Measurements from ENCODE around the gene PCDHGB3. TPM values are rescaled to one million over a fixed set of nuclear protein-coding genes. Genes with fewer than 3 reads are reported as not detected.

Gene PCDHGB3
- total and polyA plus RNA-seq, 12 donors: 0.39 to 14.0 (median 9.0) TPM

DNA sequence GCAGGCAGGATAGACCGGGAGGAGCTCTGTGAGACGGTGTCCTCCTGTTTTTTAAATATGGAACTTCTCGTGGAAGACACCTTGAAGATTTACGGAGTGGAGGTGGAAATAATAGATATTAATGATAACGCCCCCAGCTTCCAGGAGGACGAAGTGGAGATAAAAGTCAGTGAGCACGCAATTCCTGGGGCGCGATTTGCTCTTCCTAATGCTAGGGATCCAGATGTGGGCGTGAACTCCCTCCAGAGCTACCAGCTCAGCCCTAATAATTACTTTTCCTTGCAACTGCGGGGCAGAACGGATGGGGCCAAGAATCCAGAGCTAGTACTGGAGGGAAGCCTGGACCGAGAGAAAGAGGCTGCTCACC, 51.4 kb downstream of the PCDHGB3 start:
- peaks cover 0 to 52% (median 0%) of the 10 kb centered on the region in 9 donors for H3K36me3 ChIP-seq
- intact Hi-C loops (cut with DNase I): loop anchor here in 4 of 10 donors (2.0 to 10.0 kb wide), 4 partner anchors 55 to 103 kb away; partner anchors contain the start of gene PCDHGA3 (in 1 of the 4)
- H3K27ac ChIP-seq: no peak overlapping the region
- WGBS, 2 donors: 27 to 32% methylated on average over 13 of the region's 13 CpGs
- peak overlapping the region in 8 of 10 donors; percentile 11 to 42 (median 36) for H3K4me3 ChIP-seq
- DNase-seq (no peak), ATAC-seq (no peak)
- peaks cover 0 to 99% (median 0%) of the 10 kb centered on the region in 7 donors for H3K27me3 ChIP-seq
- peaks cover 0 to 100% (median 69%) of the 10 kb centered on the region in 11 donors for H3K9me3 ChIP-seq
- peaks cover 0 to 25% (median 6%) of the 10 kb centered on the region in 9 donors for H3K4me1 ChIP-seq
- TF ChIP-seq, protein P1, sequence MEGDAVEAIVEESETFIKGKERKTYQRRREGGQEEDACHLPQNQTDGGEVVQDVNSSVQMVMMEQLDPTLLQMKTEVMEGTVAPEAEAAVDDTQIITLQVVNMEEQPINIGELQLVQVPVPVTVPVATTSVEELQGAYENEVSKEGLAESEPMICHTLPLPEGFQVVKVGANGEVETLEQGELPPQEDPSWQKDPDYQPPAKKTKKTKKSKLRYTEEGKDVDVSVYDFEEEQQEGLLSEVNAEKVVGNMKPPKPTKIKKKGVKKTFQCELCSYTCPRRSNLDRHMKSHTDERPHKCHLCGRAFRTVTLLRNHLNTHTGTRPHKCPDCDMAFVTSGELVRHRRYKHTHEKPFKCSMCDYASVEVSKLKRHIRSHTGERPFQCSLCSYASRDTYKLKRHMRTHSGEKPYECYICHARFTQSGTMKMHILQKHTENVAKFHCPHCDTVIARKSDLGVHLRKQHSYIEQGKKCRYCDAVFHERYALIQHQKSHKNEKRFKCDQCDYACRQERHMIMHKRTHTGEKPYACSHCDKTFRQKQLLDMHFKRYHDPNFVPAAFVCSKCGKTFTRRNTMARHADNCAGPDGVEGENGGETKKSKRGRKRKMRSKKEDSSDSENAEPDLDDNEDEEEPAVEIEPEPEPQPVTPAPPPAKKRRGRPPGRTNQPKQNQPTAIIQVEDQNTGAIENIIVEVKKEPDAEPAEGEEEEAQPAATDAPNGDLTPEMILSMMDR (IDR thresholded peaks at IDR 0.05): no peak

Other genes starting within 250 kb of the PCDHGB3 start
Only the 30 nearest of the 37 such genes appear.
- 1 to 10 TPM in 5 of 10 donors, under 1 TPM in 5; 0.34 to 3.4 (median 1.1) TPM for gene PCDHB9, start 183.1 kb upstream of the PCDHGB3 start, total RNA-seq
- gene PCDHB9, start 183.1 kb upstream of the PCDHGB3 start, polyA plus RNA-seq: under 1 TPM; 0.25 to 0.59 TPM
- gene PCDHB10, start 177.9 kb upstream of the PCDHGB3 start, total RNA-seq: 1 to 10 TPM in 3 of 10 donors, under 1 TPM in 7; 0.28 to 1.3 (median 0.68) TPM
- under 1 TPM; 0.42 to 0.59 TPM for gene PCDHB10, start 177.9 kb upstream of the PCDHGB3 start, polyA plus RNA-seq
- gene PCDHB11, start 170.6 kb upstream of the PCDHGB3 start, total RNA-seq: 1 to 10 TPM in 7 of 10 donors, under 1 TPM in 3; 0.64 to 2.8 (median 1.4) TPM
- under 1 TPM; 0.26 to 0.37 TPM for gene PCDHB11, start 170.6 kb upstream of the PCDHGB3 start, polyA plus RNA-seq
- 1 to 10 TPM in 6 of 10 donors, under 1 TPM in 4; 0.79 to 1.7 (median 1.1) TPM for gene PCDHB12, start 161.5 kb upstream of the PCDHGB3 start, total RNA-seq
- gene PCDHB12, start 161.5 kb upstream of the PCDHGB3 start, polyA plus RNA-seq: under 1 TPM; 0.51 to 0.58 TPM
- gene PCDHB13, start 156.3 kb upstream of the PCDHGB3 start, total RNA-seq: 1 to 10 TPM; 2.7 to 5.4 (median 3.6) TPM
- 1 to 10 TPM; 1.0 to 1.3 TPM for gene PCDHB13, start 156.3 kb upstream of the PCDHGB3 start, polyA plus RNA-seq
- gene PCDHB14, start 146.9 kb upstream of the PCDHGB3 start, total RNA-seq: 1 to 10 TPM; 1.4 to 9.0 (median 4.2) TPM
- 1 to 10 TPM; 1.2 to 2.2 TPM for gene PCDHB14, start 146.9 kb upstream of the PCDHGB3 start, polyA plus RNA-seq
- gene PCDHB15, start 124.8 kb upstream of the PCDHGB3 start, total RNA-seq: 10 to 100 TPM in 2 of 10 donors, 1 to 10 TPM in 8; 3.3 to 10.5 (median 5.2) TPM
- 1 to 10 TPM; 2.3 to 3.4 TPM for gene PCDHB15, start 124.8 kb upstream of the PCDHGB3 start, polyA plus RNA-seq
- under 1 TPM in 2 of 10 donors, not detected in 8; 0.28 TPM for gene SLC25A2, start 66.2 kb upstream of the PCDHGB3 start, total RNA-seq
- under 1 TPM in 1 of 2 donors, not detected in 1; 0.22 TPM for gene SLC25A2, start 66.2 kb upstream of the PCDHGB3 start, polyA plus RNA-seq
- gene TAF7, start 49.5 kb upstream of the PCDHGB3 start, total RNA-seq: 100 to 1,000 TPM in 8 of 10 donors, 10 to 100 TPM in 2; 93.4 to 111 (median 107) TPM
- gene TAF7, start 49.5 kb upstream of the PCDHGB3 start, polyA plus RNA-seq: 10 to 100 TPM; 33.1 to 89.9 TPM
- 1 to 10 TPM; 2.1 to 5.0 (median 2.8) TPM for gene PCDHGA1, start 39.7 kb upstream of the PCDHGB3 start, total RNA-seq
- 1 to 10 TPM in 1 of 2 donors, under 1 TPM in 1; 0.57 to 1.5 TPM for gene PCDHGA1, start 39.7 kb upstream of the PCDHGB3 start, polyA plus RNA-seq
- gene PCDHGA2, start 31.5 kb upstream of the PCDHGB3 start, total RNA-seq: 10 to 100 TPM in 6 of 10 donors, 1 to 10 TPM in 4; 7.0 to 15.3 (median 12.2) TPM
- gene PCDHGA2, start 31.5 kb upstream of the PCDHGB3 start, polyA plus RNA-seq: 1 to 10 TPM; 1.6 to 2.0 TPM
- gene PCDHGA3, start 26.4 kb upstream of the PCDHGB3 start, total RNA-seq: 10 to 100 TPM; 10.0 to 21.0 (median 15.2) TPM
- 1 to 10 TPM; 1.3 to 7.5 TPM for gene PCDHGA3, start 26.4 kb upstream of the PCDHGB3 start, polyA plus RNA-seq
- gene PCDHGB1, start 20.1 kb upstream of the PCDHGB3 start, total RNA-seq: 10 to 100 TPM in 3 of 10 donors, 1 to 10 TPM in 7; 5.2 to 13.2 (median 9.0) TPM
- gene PCDHGB1, start 20.1 kb upstream of the PCDHGB3 start, polyA plus RNA-seq: 1 to 10 TPM in 1 of 2 donors, under 1 TPM in 1; 0.19 to 7.2 TPM
- gene PCDHGA4, start 15.2 kb upstream of the PCDHGB3 start, total RNA-seq: 10 to 100 TPM in 8 of 10 donors, 1 to 10 TPM in 2; 7.4 to 16.0 (median 10.5) TPM
- gene PCDHGA4, start 15.2 kb upstream of the PCDHGB3 start, polyA plus RNA-seq: 1 to 10 TPM in 1 of 2 donors, under 1 TPM in 1; 0.70 to 4.8 TPM
- 10 to 100 TPM in 7 of 10 donors, 1 to 10 TPM in 3; 8.2 to 17.0 (median 11.5) TPM for gene PCDHGB2, start 10.2 kb upstream of the PCDHGB3 start, total RNA-seq
- 1 to 10 TPM in 1 of 2 donors, under 1 TPM in 1; 0.64 to 5.2 TPM for gene PCDHGB2, start 10.2 kb upstream of the PCDHGB3 start, polyA plus RNA-seq
- 1 to 10 TPM; 5.5 to 9.7 (median 7.1) TPM for gene PCDHGA5, start 6.1 kb upstream of the PCDHGB3 start, total RNA-seq
- 1 to 10 TPM in 1 of 2 donors, under 1 TPM in 1; 0.59 to 5.3 TPM for gene PCDHGA5, start 6.1 kb upstream of the PCDHGB3 start, polyA plus RNA-seq
- 10 to 100 TPM in 1 of 10 donors, 1 to 10 TPM in 9; 5.4 to 10.6 (median 8.1) TPM for gene PCDHGA6, start 3.6 kb downstream of the PCDHGB3 start, total RNA-seq
- gene PCDHGA6, start 3.6 kb downstream of the PCDHGB3 start, polyA plus RNA-seq: 1 to 10 TPM; 1.2 to 9.4 TPM
- 10 to 100 TPM in 1 of 10 donors, 1 to 10 TPM in 9; 5.9 to 11.5 (median 8.1) TPM for gene PCDHGA7, start 12.5 kb downstream of the PCDHGB3 start, total RNA-seq
- 1 to 10 TPM in 1 of 2 donors, under 1 TPM in 1; 0.54 to 6.4 TPM for gene PCDHGA7, start 12.5 kb downstream of the PCDHGB3 start, polyA plus RNA-seq
- gene PCDHGB4, start 17.5 kb downstream of the PCDHGB3 start, total RNA-seq: 10 to 100 TPM in 1 of 10 donors, 1 to 10 TPM in 9; 5.1 to 10.9 (median 7.3) TPM
- gene PCDHGB4, start 17.5 kb downstream of the PCDHGB3 start, polyA plus RNA-seq: 1 to 10 TPM in 1 of 2 donors, under 1 TPM in 1; 0.96 to 3.3 TPM
- gene PCDHGA8, start 22.4 kb downstream of the PCDHGB3 start, total RNA-seq: 10 to 100 TPM in 1 of 10 donors, 1 to 10 TPM in 9; 7.2 to 11.2 (median 8.7) TPM
- 1 to 10 TPM in 1 of 2 donors, under 1 TPM in 1; 0.28 to 3.7 TPM for gene PCDHGA8, start 22.4 kb downstream of the PCDHGB3 start, polyA plus RNA-seq
- 10 to 100 TPM in 2 of 10 donors, 1 to 10 TPM in 8; 6.6 to 12.1 (median 8.2) TPM for gene PCDHGB5, start 27.7 kb downstream of the PCDHGB3 start, total RNA-seq
- 1 to 10 TPM; 1.6 to 3.8 TPM for gene PCDHGB5, start 27.7 kb downstream of the PCDHGB3 start, polyA plus RNA-seq
- gene PCDHGA9, start 32.5 kb downstream of the PCDHGB3 start, total RNA-seq: 1 to 10 TPM; 4.0 to 8.3 (median 6.0) TPM
- gene PCDHGA9, start 32.5 kb downstream of the PCDHGB3 start, polyA plus RNA-seq: 1 to 10 TPM in 1 of 2 donors, under 1 TPM in 1; 0.55 to 7.1 TPM
- gene PCDHGB6, start 37.8 kb downstream of the PCDHGB3 start, total RNA-seq: 10 to 100 TPM in 1 of 10 donors, 1 to 10 TPM in 9; 4.6 to 10.2 (median 6.6) TPM
- 1 to 10 TPM; 1.1 to 5.8 TPM for gene PCDHGB6, start 37.8 kb downstream of the PCDHGB3 start, polyA plus RNA-seq
- gene PCDHGA10, start 42.7 kb downstream of the PCDHGB3 start, total RNA-seq: 1 to 10 TPM; 4.3 to 7.8 (median 6.7) TPM
- 1 to 10 TPM in 1 of 2 donors, under 1 TPM in 1; 0.52 to 3.4 TPM for gene PCDHGA10, start 42.7 kb downstream of the PCDHGB3 start, polyA plus RNA-seq
- gene PCDHGB7, start 47.4 kb downstream of the PCDHGB3 start, total RNA-seq: 10 to 100 TPM in 8 of 10 donors, 1 to 10 TPM in 2; 5.9 to 12.6 (median 10.5) TPM
- gene PCDHGB7, start 47.4 kb downstream of the PCDHGB3 start, polyA plus RNA-seq: 1 to 10 TPM; 1.9 to 5.6 TPM
- 1 to 10 TPM; 3.3 to 8.5 (median 5.4) TPM for gene PCDHGA11, start 50.8 kb downstream of the PCDHGB3 start, total RNA-seq
- gene PCDHGA11, start 50.8 kb downstream of the PCDHGB3 start, polyA plus RNA-seq: 1 to 10 TPM in 1 of 2 donors, under 1 TPM in 1; 0.74 to 7.2 TPM
- gene PCDHGA12, start 60.3 kb downstream of the PCDHGB3 start, total RNA-seq: 1 to 10 TPM; 5.4 to 9.2 (median 6.1) TPM
- gene PCDHGA12, start 60.3 kb downstream of the PCDHGB3 start, polyA plus RNA-seq: 1 to 10 TPM; 1.6 to 5.3 TPM
- 10 to 100 TPM; 12.8 to 19.5 (median 15.9) TPM for gene PCDHGC3, start 105.7 kb downstream of the PCDHGB3 start, total RNA-seq
- 10 to 100 TPM; 43.4 to 48.6 TPM for gene PCDHGC3, start 105.7 kb downstream of the PCDHGB3 start, polyA plus RNA-seq
- 1 to 10 TPM; 1.7 to 4.3 (median 3.1) TPM for gene PCDHGC4, start 114.8 kb downstream of the PCDHGB3 start, total RNA-seq
- gene PCDHGC4, start 114.8 kb downstream of the PCDHGB3 start, polyA plus RNA-seq: 1 to 10 TPM in 1 of 2 donors, under 1 TPM in 1; 0.12 to 5.0 TPM
- 1 to 10 TPM; 2.2 to 4.9 (median 3.3) TPM for gene PCDHGC5, start 118.8 kb downstream of the PCDHGB3 start, total RNA-seq
- gene PCDHGC5, start 118.8 kb downstream of the PCDHGB3 start, polyA plus RNA-seq: 10 to 100 TPM in 1 of 2 donors, under 1 TPM in 1; 0.38 to 10.2 TPM

Measured in heart right ventricle (tissue), 16 donors.